NOMO-1 treated with DMSO at 0.1 percent for 48 hours (cell line): ENCODE measurements around the gene TREML4.
"Not testable (repeated sequence)": the region's sequence is repeated elsewhere in the genome, so short reads cannot be mapped to it uniquely, and the experiment has no call there.

Source experiments
- DNase-seq: peaks from one replicate; lab custom pipeline; 2025; ENCODE audit not compliant: unreplicated experiment; lab: John Stamatoyannopoulos, UW

The TREML4 gene, protein sequence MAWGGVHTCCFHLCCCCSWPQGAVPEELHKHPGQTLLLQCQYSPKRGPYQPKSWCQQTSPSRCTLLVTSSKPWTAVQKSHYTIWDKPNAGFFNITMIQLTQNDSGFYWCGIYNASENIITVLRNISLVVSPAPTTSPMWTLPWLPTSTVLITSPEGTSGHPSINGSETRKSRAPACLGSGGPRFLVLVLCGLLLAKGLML

DNA sequence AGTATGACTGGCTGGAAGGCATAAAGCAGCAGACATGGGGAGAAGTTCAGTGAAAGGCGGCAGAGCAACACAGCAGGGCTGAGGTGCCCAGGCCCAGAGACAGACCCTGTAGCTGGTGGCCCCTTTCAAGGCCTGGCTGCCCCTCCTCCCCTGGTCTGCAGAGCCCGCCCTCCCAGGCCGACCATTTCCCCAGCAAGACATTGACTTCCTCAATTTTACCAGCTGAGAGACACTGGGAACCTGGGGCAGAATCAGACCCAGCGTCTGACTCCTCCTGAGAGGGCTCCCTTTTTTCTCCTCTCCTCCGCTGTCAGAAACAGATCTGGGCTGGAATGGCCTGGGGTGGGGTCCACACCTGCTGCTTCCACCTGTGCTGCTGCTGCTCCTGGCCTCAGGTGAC is at the start of gene TREML4:
TREML4 (plus strand) TSS at position 254 of the 400 bp plus-strand sequence; CDS start at position 333, 79 bp downstream.
- DNase-seq = peak; percentile 51

DNA sequence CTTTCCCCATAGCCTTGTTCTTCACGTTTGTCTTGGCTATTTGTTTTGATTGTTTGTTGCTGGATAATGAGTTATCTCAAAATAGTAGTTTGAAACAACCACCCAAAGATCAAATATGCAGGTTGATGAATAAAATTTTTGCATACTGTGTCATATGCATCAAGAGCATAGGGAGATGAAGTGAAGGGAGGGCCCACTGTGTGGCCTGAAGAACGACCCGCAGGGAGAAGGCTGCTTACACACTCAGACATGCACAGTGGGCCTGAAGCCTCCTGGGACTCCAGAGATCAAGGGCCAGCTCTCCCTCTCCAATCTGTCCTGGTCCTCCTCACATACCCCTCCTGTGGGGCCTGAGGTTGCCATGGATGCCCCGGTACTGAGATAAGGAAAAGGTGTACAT is 49.0 kb upstream of the TREML4 start:
- no peak for DNase-seq

DNA sequence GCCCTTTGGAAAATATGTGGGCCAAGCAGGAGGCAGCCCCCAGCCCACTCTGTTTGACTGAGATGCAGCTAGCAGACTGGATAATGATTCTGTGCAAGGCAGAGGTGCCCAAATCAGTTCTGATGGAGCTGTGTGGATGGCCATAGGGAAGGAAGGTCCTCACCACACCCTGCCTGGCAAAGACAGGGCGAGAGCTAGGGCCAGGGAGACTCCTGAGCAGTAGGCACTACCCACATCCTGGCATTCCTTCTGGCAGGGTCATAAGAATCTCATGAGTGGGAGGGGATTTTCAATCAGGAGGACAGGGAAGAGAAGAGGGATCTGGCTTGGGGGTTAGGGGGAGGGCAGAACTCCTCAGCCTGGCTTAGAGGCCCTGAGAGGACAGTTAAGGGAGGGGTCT is 46.6 kb upstream of the TREML4 start:
- no peak for DNase-seq

- DNase-seq = peak; percentile 98
These were observed 45.8 kb upstream of the TREML4 start for GRCh38 chr6:41182069-41183034.

DNA sequence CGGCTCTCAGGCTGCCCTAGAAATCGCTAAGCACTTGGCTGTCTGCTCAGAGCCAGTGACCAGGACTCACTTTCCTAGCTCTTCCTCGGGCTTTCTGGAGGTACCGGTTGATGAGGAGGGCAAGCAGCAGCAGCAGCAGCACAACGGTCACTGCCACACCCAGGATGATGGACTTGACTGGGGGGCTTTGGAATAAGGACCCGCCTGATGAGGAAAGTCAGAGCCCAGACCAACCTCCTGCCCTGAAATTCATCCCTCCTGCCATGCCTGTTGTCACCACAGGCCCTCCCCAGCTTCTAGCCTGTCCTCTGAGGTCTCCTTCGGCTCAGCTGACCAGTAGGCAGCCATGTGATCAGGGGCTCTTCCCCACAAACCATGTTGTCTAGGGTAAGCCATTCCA is 43.4 kb upstream of the TREML4 start:
- no peak for DNase-seq

DNA sequence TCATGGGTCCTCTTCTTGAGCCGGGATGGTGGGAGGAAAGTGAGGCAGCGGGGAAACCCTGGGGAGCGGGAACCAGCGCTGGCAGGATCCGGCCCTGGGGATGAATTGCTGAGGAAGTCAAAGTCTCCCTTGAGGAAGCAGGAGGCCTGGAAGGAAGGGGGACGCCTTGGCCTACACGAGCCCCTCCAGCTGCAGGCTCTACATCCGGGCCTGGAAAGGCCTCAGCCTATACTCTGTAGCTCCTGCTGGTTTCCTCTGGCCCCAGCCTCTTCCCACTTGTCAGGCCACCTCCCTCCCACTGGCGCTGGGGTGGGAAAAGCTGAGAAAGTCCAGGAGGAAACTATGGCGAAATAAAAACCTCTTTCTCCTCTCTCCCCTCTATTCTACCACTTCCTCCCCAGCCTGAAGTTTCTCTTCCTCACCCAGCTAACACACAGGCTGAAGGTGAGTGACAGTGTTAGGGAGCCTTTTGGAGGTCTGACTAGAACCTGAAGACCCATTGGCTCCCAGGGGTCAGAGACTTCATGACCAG is 42.1 kb upstream of the TREML4 start:
- peak; percentile 46 for DNase-seq

DNA sequence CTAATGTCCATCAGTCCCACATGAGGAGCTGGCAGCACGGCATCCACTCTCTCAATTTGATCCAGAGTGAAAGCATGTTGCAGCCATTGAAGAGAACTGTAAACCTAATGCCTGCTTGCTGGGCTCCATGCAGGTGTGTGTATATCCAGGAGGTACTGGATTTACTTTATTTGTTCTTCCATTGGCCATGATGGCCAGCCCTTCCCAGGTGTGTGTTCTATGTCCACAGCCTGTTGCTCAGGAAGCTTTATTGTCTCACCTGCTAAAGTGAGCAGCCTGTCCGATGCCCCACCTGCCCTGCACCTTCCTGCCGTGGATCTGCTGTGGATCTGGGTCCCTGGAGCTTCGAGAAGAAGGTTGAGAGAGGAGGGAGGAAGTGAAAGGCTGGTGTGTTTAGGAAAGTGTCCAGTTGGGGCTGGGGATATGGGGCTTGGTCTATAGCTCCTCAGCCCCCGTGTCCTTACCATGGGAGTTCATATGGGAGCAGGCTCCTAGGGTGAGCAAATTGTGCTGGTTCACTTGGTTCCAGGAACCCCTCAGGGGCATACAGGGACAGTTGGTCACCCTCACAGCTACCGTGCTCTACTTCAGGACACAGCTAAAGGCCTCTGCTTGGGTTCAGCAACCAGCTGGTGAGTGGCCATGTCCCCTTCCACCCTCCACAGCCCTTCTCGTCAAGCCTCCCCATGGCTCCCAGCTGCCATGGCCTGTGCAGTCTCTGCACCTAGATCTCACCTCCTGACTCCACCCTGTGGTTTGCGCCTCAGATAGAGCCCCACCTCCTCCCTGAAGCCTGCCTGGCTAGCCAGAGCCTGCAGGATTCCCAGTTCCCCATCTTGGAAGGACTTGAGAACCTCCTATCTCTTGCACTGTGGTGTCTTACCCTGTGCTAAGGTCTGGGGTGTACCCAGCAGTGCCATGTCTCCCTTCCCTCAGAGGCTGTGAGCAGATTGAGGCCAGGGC is 39.9 kb upstream of the TREML4 start:
- no peak for DNase-seq

DNA sequence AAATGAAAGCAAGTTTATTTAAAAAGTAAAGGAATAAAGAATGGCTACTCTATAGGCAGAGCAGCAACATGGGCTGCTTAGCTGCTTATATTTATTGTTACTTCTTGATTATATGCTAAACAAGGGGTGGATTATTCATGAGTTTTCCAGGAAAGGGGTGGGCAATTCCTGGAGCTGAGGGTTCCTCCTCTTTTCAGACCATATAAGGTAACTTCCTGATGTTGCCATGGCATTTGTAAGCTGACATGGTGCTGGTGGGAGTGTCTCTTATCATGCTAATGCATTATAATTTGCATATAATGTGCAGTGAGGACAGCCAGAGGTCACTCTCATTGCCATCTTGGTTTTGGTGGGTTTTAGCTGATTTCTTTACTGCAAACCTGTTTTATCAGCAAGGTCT is 39.1 kb upstream of the TREML4 start:
- DNase-seq = not testable (repeated sequence)

DNA sequence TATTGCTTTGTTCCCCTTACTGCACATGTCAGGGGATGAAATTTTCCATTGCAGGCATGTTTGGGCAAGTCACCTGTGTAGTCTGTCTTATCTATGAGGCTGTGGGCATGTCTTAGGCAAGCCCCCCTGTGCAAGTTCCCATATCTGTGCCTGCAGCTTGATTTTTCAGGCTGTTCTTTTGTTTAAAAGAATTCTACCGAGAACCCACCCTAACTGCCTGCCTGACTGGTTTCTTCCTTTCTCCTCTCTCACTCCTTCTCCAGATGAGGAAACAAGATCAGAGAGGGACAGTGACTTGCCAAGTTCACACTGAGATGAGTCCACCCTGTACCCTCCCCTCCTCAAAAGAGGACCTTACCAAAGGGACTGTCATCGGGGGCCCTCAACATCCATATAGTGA is 38.2 kb upstream of the TREML4 start:
- no peak for DNase-seq

DNA sequence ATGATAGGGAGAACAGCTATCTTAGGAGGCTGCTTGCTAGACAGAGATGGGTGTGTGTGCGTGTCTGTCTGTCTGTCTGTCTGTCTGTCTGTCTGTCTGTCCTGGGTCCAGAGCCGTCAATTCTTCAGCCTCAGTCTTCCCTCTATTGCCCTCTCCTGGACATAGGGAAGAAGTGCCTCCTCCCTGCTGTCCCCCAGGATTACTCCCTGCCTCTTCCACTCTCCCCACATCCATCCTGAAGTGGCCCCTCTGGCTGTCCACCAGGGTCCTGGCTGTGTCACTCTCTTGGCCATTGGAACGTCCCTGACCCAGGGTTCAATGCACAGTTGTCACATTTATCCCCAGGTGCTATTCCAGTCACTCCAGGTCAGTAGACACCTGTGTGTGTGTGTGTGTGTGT is 37.4 kb upstream of the TREML4 start:
- DNase-seq = no peak

GRCh38 chr6:41191569-41191968 is 36.6 kb upstream of the TREML4 start:
- no peak for DNase-seq

DNA sequence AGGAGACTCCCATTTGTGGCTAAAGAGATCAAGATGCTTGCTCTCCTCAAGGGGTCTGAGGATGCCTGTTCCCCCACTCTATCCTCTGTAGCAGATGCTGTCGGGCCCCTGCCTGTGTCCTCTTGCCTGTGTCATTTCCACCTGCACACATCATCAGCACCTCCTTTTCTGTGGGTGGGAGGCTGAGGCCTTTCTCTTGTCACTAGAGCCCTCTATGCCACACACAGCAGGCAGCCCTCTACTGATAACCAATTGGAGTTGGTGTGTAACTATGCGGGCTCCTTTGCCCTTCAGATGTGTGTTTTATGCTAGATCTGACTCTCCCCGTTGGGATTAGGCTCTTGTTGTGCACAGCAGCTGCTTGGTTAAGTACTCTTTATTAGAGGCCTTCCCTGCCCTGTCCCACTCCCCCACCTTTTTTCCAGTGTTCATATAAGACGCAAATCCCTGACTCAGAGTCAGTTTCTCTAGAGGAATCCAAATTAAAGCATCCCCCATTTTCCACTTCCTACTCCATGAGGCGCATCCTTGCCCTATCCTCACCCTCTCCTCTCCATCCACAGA is 34.9 kb upstream of the TREML4 start:
- DNase-seq = no peak

DNA sequence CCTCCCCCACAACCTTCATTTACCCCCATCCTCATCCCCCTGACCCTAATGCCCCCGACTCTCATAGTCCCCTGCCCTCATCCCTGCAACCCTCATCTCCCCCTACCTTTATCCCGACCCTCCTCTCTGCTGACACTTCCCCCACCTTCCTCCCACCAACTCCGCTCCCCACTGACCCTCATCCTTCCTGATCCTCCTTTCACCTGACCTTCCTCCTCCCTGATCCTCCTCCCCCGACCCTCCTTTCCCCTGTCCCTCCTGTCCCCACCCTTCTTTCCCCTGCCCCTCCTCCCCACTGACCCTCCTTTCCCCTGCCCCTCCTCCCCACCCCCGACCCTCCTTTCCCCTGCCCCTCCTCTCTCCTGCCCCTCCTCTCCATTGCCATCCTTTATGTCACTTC is 34.3 kb upstream of the TREML4 start:
- no peak for DNase-seq

DNA sequence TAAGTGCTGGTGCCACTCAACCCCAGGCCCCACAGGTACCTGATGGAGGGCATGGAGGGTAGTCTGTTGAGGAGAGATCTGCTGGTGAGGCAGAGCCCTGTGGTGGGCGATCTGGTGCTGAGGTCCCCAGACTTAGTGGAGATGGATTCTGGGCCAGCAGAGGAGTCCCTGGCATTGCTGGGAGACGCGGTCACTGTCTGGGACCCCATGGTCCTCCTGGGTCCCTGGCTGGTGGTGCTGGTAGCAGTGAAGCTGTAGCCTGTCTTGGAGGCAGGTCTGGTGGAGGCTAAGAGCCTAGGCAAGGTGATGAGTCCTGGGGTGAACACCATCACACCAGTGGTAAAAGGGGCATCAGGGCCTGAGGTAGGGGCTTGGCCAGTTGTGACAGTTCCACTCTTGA is 33.8 kb upstream of the TREML4 start:
- no peak for DNase-seq

- no peak for DNase-seq
These were observed 30.9 kb upstream of the TREML4 start for GRCh38 chr6:41197234-41197633.

- DNase-seq = no peak
These were observed 28.4 kb upstream of the TREML4 start for GRCh38 chr6:41199552-41200246.

DNA sequence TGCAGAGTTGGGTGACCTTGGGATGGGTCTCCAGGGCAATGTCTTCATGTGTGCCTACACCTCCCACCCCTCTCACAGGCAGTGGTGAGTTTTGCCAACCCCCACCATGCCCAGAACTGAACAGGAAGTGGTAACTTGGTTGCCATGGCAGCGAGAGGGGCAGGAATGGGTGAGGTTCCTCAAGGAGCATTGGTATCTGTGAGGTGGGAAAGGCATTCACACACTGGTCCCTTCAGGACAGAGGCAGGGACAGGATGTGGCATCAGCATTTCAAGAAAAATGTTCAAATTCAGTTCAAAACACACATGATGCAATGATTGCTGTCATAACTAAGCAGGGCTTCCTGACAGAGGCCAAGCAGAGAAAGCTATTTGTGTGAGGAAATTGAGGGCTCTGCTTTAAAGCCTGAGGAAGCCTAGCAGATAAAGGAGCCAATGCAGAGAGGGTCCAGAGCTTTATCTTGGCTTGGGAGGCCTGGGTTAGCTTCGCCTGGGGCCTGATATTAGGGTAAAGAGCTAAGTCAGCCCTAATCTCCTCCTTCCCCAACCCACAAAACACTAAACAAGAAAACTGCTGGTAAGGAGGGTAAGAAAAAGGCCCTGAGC is 27.8 kb upstream of the TREML4 start:
- DNase-seq = peak; percentile 86

DNA sequence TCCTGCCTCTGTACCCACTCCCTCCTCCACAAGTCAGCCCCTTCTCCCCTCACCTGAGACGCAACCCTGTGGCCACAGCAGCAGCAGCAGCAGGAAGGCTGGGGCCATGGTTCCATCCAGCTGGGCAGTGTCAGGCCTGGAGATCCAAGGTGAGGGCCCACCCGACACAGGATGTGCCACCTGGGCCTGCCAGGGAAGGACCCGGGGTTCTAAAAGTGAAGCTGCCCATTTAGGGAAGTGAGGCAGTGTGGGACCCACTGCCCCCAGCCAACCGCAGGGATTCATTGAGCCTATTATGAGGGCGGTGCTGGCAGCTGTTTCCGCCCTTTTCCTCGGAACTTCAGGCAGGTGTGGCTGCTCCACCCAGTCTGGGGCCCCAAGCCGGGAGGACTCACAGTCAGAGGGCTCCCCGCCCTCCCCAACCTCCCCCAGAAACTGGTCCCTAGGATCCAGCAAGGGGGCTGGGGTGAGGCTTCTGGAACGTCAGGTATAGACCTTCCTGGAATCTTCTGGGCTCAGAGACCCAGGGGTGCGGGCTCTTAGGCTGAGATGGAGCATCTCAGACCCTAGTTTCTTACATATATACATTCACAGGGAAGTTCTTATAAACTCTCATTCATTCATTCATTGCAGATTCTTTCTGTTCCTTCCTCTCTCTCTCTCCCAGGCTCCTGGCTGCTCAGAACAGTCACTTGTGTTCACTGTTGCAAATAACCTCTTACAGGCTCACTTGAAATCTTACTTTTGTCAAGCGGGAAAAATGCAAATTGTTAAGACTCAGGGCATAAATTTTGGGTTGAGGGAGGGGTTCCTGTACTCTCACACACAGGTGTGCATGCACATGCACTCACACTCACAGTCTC is 27.0 kb upstream of the TREML4 start, which contains the start of gene TREML2:
TREML2 (minus strand) TSS at position 249 of the 863 bp plus-strand sequence; CDS start at position 108, 141 bp downstream.
- DNase-seq = peak; percentile 57
